Progenitor cell of endocrine pancreas (in vitro differentiated cells): ENCODE results near the gene RGS14. TPM values are rescaled to one million over a fixed set of nuclear protein-coding genes. Genes with fewer than 3 reads are reported as not detected.

Experiments used
- DNase-seq: peaks from one replicate; pipeline ENCODE4 v3.0.0; 2021; ENCODE audit warnings: low spot score; ENCODE audit not compliant: unreplicated experiment
- H3K27ac Mint-ChIP-seq: 2 replicates; pipeline ENCODE4 v1.8.0; 2021; ENCODE audit warnings: mild to moderate bottlenecking, moderate library complexity, mixed read lengths
- H3K27me3 Mint-ChIP-seq: 2 replicates; pipeline ENCODE4 v1.8.0; 2021; ENCODE audit warnings: mixed read lengths
- H3K36me3 Mint-ChIP-seq: 2 replicates; pipeline ENCODE4 v1.8.0; 2022; ENCODE audit warnings: mixed read lengths; ENCODE audit not compliant: insufficient read depth
- H3K4me1 Mint-ChIP-seq: 2 replicates; pipeline ENCODE4 v1.8.0; 2021; ENCODE audit warnings: low read depth, mixed read lengths
- H3K4me3 Mint-ChIP-seq: 2 replicates; pipeline ENCODE4 v1.8.0; 2021; ENCODE audit warnings: low read depth, mild to moderate bottlenecking, moderate library complexity, mixed read lengths
- H3K9me3 Mint-ChIP-seq: 2 replicates; pipeline ENCODE4 v1.8.0; 2021; ENCODE audit warnings: low read depth, mixed read lengths
- total RNA-seq: library from RNA; stranded (reverse); gene quantifications from 2 replicates; pipeline ENCODE4 v1.2.1, GENCODE V29; 2021
- TF ChIP-seq, protein P1 (sequence below): fragments of 200-600 bp; sonication (generic); IDR thresholded peaks from one replicate; pipeline ENCODE4 v1.5.0; 2021; ENCODE audit warnings: antibody characterized with exemption, mild to moderate bottlenecking; ENCODE audit not compliant: unreplicated experiment

Gene RGS14
- total RNA-seq, 1 donor from 2014 or later: 13.0 TPM

DNA sequence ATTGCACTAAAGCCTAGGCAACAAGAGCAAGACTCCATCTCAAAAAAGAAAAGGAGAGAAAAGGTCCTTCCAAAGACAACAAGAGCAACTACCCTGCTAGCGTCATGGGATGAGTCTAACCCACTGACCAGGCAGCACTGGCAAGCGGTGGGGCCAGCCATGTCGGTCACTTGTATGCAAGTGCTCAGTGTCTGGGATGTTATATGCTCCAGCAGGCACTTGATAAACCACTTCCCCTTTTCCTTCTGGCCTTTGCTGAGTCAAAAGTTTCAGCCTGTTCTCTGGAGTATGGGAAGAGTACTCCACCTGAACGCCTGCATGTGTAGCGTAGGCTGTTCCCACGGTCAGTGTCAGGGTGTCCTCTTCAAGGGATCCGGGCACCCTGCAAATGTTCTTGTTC, 36.8 kb upstream of the RGS14 start:
- H3K27me3 Mint-ChIP-seq: no peaks in the 10 kb centered on the region
- H3K36me3 Mint-ChIP-seq: peaks cover 11% of the 10 kb centered on the region
- TF ChIP-seq, protein P1, sequence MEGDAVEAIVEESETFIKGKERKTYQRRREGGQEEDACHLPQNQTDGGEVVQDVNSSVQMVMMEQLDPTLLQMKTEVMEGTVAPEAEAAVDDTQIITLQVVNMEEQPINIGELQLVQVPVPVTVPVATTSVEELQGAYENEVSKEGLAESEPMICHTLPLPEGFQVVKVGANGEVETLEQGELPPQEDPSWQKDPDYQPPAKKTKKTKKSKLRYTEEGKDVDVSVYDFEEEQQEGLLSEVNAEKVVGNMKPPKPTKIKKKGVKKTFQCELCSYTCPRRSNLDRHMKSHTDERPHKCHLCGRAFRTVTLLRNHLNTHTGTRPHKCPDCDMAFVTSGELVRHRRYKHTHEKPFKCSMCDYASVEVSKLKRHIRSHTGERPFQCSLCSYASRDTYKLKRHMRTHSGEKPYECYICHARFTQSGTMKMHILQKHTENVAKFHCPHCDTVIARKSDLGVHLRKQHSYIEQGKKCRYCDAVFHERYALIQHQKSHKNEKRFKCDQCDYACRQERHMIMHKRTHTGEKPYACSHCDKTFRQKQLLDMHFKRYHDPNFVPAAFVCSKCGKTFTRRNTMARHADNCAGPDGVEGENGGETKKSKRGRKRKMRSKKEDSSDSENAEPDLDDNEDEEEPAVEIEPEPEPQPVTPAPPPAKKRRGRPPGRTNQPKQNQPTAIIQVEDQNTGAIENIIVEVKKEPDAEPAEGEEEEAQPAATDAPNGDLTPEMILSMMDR: no peak
- DNase-seq: no peak
- H3K4me1 Mint-ChIP-seq: peaks cover 20% of the 10 kb centered on the region
- H3K9me3 Mint-ChIP-seq: no peaks in the 10 kb centered on the region
- no peak overlapping the region for H3K4me3 Mint-ChIP-seq
- H3K27ac Mint-ChIP-seq: no peak overlapping the region

DNA sequence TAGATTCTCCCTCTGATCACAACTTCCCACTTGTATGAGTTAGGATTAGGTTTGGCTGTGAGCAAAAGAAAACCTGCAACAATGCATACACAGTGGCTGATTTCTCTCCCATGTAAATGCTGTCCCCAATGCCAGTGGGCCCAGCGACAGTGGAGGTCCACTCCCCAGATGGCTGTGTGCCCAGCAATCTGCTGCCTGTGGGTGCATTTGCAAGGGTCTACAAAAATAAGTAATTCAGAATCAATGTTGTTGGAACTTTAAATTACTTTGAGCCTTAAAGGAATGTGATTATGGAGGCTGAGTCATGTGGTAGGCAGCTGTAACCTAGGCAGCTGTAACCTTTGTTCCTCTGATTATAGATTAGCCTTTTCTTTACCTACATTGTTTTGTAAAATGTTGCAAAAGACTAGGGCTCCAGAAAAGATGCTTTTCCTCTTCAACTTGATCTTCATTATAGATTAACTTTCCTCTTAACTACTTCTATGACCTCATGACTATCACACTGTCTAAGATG, 31.8 kb upstream of the RGS14 start:
- peak overlapping the region; percentile 32 for H3K4me3 Mint-ChIP-seq
- no peaks in the 10 kb centered on the region for H3K9me3 Mint-ChIP-seq
- no peaks in the 10 kb centered on the region for H3K27me3 Mint-ChIP-seq
- peaks cover 24% of the 10 kb centered on the region for H3K4me1 Mint-ChIP-seq
- peaks cover 18% of the 10 kb centered on the region for H3K36me3 Mint-ChIP-seq
- TF ChIP-seq, protein P1: no peak
- no peak for DNase-seq
- H3K27ac Mint-ChIP-seq: peak overlapping the region; percentile 95

DNA sequence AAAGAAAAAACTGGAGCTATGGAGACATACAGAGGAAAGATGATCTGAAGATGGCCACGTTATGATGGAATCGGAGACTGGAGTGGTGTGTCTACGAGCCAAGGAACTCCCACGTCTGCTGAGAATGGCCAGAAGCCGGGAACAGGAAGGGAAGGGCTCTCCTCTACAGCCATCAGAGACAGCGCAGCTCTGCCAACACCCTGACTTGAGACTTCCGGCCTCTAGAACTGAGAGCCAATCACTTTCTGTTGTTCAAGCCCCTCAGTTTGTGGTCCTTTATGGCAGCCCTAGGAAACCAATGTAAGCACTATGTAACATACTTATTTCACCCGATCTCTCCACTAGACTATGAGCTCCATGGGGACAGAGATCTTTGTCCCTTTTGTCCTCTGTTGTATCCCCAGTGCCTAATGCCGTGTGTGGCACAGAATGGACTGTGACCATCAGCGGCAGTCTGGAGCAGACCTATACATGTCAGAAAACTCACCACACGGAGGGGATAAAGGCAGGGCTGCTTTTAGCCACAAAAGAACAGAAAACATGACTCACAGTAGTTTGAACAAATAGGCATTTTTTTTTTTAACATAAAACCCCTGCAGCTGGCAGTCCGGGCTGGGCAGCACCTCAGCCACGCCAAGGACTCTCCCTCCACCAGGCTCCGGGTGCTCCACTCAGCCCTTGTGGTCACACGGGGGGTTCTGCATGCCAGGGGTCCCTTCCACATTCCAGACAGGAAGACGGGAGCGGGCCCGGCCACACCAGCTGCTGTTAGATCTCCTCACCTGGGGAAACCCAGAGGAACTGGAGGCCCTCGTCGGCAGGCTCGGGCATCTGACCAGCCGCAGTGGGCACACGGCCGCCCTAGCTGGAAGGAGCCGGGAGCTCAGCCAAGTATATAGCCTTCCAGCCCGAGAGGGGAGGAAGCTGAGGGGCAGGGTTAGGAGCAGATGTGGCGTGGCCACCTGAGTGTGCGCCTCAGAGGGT, 29.9 kb upstream of the RGS14 start:
- Mint-ChIP-seq H3K4me1 (peaks cover 24% of the 10 kb centered on the region), H3K36me3 (peaks cover 18% of the 10 kb centered on the region), H3K27ac (peak overlapping the region; percentile 88), H3K4me3 (no peak overlapping the region), H3K9me3 (no peaks in the 10 kb centered on the region), H3K27me3 (no peaks in the 10 kb centered on the region)
- no peak for DNase-seq
- TF ChIP-seq, protein P1: no peak

DNA sequence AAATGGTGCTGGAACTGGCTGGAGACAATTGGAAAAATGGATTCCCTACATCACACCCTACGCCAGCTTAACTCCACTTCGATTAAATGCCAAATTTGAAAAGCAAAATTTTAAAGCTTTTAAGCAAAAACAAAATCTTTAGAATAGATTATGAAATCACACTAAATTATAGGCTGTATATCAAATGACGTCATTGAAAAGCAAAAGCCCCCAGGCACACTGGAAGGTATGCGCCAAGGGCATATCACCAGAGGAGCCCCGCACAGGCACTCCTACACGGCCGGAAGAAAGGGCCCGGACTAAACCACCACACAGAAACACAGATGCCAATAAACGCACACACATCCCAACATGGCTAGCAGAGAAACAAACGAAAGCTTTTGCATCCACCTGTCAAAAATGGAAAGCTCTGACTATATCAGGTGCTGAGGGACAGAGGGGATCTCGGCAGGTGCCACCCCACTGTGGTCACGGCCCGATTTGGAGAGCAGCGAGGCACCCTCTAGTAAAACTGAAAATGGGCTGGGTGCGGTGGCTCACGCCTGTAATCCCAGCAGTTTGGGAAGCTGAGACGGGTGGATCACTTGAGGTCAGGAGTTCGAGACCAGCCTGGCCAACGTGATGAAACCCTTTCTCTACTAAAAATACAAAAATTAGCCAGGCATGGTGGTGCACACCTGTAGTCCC, 29.0 kb upstream of the RGS14 start:
- H3K27me3 Mint-ChIP-seq: no peaks in the 10 kb centered on the region
- TF ChIP-seq, protein P1: no peak
- H3K9me3 Mint-ChIP-seq: no peaks in the 10 kb centered on the region
- peaks cover 20% of the 10 kb centered on the region for H3K36me3 Mint-ChIP-seq
- no peak overlapping the region for H3K4me3 Mint-ChIP-seq
- no peak overlapping the region for H3K27ac Mint-ChIP-seq
- peaks cover 22% of the 10 kb centered on the region for H3K4me1 Mint-ChIP-seq
- no peak for DNase-seq

DNA sequence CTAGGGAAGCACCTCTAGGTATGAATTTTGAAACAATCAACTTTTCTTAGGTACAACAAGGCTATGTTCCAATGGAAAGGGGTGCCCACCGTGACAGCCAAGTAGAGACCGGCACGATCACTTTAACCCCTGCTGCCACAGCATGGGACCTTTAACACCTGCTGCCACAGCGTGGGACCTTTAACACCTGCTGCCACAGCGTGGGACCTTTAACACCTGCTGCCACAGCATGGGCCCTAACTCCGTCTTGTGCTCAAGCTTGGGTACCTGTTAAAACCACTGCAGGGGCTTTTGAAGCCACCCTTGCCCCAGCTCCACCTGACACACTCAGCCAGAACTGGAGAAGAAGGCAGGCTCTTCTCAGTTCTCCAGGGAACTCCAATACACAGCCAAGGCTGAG, 27.8 kb upstream of the RGS14 start:
- TF ChIP-seq, protein P1: no peak
- peak overlapping the region; percentile 59 for H3K27ac Mint-ChIP-seq
- H3K36me3 Mint-ChIP-seq: peaks cover 27% of the 10 kb centered on the region
- no peak overlapping the region for H3K4me3 Mint-ChIP-seq
- peaks cover 19% of the 10 kb centered on the region for H3K4me1 Mint-ChIP-seq
- no peaks in the 10 kb centered on the region for H3K9me3 Mint-ChIP-seq
- H3K27me3 Mint-ChIP-seq: no peaks in the 10 kb centered on the region
- no peak for DNase-seq
